SJCRH30 (cell line): ENCODE data around the gene DNAH10. TPM values are rescaled to one million over a fixed set of nuclear protein-coding genes. Genes with fewer than 3 reads are reported as not detected.

Source experiments
- DNase-seq, 2 experiments: peaks; one replicate each; pipeline ENCODE4 v3.0.0-alpha.2; 2015 to 2020
- H3K27ac ChIP-seq: fragments of 250-450 bp; sonication (Bioruptor Pico); 2 replicates; pipeline ENCODE4 v1.5.1; 2020; ENCODE audit warnings: mild to moderate bottlenecking, moderate library complexity
- H3K27me3 ChIP-seq: fragments of 250-450 bp; sonication (Bioruptor Pico); 2 replicates; pipeline ENCODE4 v1.5.1; 2020; ENCODE audit warnings: mild to moderate bottlenecking, moderate library complexity
- H3K36me3 ChIP-seq: fragments of 250-450 bp; sonication (Bioruptor Pico); 2 replicates; pipeline ENCODE4 v1.5.1; 2020; ENCODE audit warnings: mild to moderate bottlenecking, moderate library complexity
- H3K4me1 ChIP-seq: fragments of 250-450 bp; sonication (Bioruptor Pico); 2 replicates; pipeline ENCODE4 v1.5.1; 2020; ENCODE audit warnings: mild to moderate bottlenecking, moderate library complexity
- H3K4me3 ChIP-seq: fragments of 250-450 bp; sonication (Bioruptor Pico); 2 replicates; pipeline ENCODE4 v1.5.1; 2020; ENCODE audit warnings: mild to moderate bottlenecking, moderate library complexity
- H3K9me3 ChIP-seq: fragments of 250-450 bp; sonication (Bioruptor Pico); replicated peaks from 2 replicates; pipeline ENCODE4 v1.5.1; 2020; ENCODE audit warnings: mild to moderate bottlenecking, moderate library complexity
- total RNA-seq: library from RNA; depleted of rRNA; stranded (reverse); fragments of >200 nt; shearing (Covaris generic); gene quantifications from 2 replicates; pipeline ENCODE4 v1.2.3, GENCODE V29; 2014

DNAH10 gene
- total RNA-seq, 1 experiment from 2014 or later, result 5.6 TPM

DNA sequence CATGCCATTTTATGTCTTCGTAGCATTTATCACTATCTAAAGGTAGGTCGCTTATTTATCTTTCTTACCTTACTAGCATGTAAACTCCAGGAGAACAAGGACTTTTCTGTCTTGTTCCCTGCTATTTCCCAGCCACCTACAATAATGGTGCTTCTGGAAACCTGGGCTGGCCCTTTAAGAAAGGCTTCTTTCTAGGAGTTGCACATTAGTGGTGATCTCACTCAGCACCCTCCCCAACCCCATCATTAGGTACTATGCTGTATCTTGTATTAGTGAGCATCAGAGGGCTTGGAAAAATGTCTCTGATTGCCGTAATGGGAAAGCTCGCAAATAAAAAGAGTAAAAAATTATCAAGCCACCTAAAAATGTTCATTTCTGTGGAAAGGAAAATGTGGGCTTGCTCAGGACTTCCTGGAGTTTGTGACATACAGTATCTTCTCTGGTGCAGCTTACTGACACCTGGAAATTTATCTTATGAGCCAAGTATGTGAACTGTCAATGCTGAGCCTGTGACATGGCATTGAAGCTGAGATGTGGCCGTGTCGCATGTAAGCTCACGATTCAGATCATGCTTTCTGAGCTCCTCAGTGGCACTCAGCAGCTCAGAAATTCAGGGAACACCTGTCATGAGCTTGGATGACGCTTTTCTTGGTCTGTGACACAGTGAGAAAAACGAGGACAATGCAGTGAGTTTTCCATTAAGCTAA is 198.1 kb downstream of the DNAH10 start:
- no peak overlapping the region for H3K27ac ChIP-seq
- no peaks in the 10 kb centered on the region for H3K4me1 ChIP-seq
- no peak overlapping the region for H3K4me3 ChIP-seq
- H3K36me3 ChIP-seq, result no peaks in the 10 kb centered on the region
- no peaks in the 10 kb centered on the region for H3K27me3 ChIP-seq
- no peaks in the 10 kb centered on the region for H3K9me3 ChIP-seq
- no peak for DNase-seq

DNA sequence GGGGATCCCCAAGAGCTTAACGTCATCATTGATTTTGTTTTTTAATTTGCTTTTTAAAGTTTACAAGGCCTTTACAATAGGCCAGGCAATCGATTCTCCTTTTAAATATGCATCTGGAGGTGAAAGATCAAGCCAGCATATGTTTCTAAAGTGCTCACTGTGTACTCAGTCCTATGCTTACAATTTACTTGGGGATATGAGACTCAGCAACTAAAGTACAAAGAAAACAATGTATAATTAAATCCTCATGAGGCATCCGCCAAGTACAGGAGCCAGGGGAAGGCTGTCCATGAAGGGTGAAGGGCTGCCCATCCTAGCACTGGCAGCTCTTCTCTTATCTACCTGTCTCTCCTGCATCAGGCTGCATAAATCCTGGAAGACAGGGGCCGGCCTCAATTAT is 198.8 kb downstream of the DNAH10 start:
- Histone ChIP-seq H3K4me1 (no peaks in the 10 kb centered on the region), H3K9me3 (no peaks in the 10 kb centered on the region), H3K27me3 (no peaks in the 10 kb centered on the region), H3K27ac (no peak overlapping the region), H3K4me3 (no peak overlapping the region), H3K36me3 (no peaks in the 10 kb centered on the region)
- no peak for DNase-seq

DNA sequence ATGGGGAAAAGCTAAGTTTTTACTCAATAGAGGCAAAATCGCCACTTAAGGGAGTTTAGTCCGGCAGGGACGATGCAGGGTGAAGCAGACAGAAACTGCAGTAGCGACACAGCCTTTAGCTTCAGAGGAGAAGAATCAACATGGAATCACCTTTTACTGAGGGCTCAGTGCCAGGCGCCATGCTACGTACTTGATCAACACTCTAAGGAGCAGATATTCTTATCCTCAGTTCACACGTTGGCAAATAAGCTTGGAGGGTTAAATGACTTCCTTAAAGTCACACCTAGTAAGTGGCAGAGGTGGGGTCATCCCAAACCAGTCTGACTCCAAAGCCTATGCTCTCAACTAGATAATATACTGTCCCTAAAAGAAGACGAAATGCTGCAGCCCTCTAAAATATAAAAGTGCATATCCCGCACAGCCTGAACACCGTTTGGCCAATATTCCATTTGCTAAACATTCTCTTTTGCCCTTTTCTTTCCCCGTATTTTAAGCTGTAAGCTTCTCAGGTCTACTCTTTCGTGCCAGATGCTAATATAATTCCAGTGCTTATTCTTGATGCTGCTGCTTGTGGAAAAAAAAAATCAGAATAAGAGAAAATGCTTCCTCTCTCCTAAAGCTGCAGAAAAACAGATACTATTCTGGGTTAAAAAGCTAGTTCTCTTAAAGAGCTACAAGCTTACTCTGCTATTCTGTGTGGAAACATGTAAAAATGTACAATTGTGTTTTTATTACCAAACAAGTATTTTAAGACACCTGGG is 199.7 kb downstream of the DNAH10 start:
- DNase-seq, result no peak
- Histone ChIP-seq H3K27me3 (no peaks in the 10 kb centered on the region), H3K9me3 (no peaks in the 10 kb centered on the region), H3K27ac (no peak overlapping the region), H3K4me1 (no peaks in the 10 kb centered on the region), H3K4me3 (no peak overlapping the region), H3K36me3 (no peaks in the 10 kb centered on the region)

DNA sequence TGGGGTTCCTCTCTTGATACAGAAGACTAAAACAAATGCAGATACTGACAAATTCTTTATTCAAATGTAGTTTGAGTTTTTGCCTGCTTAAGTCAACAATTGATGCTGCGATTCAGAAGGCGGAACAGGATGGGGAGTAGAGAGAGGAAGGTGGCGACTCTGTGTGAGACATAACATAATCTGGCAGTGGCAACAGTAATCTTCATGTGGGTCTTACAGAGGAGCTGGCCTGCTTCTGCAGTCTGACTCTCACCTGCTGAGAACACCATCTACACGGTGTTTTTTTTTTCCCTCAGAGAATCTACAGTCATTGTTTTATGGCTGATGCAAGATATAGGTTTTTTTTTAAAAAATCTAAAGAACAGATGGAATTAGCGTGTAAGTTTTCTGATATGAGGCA is 200.4 kb downstream of the DNAH10 start:
- H3K9me3 ChIP-seq, result no peaks in the 10 kb centered on the region
- no peaks in the 10 kb centered on the region for H3K4me1 ChIP-seq
- no peak overlapping the region for H3K27ac ChIP-seq
- no peak for DNase-seq
- H3K36me3 ChIP-seq, result 0 out of 2 replicates have a peak, but pooled peaks cover under 1% of the 10 kb centered on the region
- H3K4me3 ChIP-seq, result no peak overlapping the region
- no peaks in the 10 kb centered on the region for H3K27me3 ChIP-seq

DNA sequence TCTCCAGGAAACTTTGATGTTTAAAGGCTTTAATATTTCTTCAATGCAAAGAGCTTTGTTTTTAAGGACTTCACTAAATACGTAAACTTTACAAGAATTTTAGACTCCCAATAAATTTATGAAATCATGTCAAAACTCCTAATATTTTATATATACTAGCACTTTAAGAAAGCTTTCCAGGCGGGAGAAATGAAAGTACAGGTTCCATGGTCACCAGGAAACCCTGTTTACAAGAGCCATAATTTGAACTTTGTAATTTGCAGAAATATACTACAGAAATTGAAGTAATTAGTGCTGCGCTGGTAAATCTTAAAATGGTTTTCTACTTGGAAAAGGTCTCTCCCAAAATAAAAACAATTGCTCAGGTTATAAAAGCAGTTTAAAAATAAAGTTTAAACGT is 201.7 kb downstream of the DNAH10 start:
- no peak for DNase-seq
- Histone ChIP-seq H3K27me3 (no peaks in the 10 kb centered on the region), H3K9me3 (no peaks in the 10 kb centered on the region), H3K27ac (no peak overlapping the region), H3K36me3 (0 out of 2 replicates have a peak, but pooled peaks cover 2% of the 10 kb centered on the region), H3K4me1 (no peaks in the 10 kb centered on the region), H3K4me3 (no peak overlapping the region)

DNA sequence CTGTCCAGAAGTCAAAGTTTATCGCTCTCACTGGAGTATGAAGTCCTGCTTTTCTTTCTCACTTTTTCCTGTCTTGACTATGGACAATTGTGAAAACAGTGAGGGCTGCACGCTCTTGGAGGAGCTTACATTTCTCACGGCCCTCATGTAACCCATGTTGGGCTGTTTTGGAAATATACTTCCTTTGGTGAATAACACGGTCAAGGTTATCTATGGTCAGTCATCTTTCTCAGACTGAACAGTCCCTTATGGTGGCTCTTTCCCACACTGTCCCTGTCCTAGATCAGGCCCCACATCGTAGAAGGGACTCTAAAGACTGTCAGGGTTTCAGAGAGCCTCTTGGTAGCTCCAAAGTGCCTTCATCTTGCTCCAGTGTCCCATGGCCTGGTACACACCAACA is 203.3 kb downstream of the DNAH10 start:
- 0 out of 2 replicates have a peak, but pooled peaks cover 2% of the 10 kb centered on the region for H3K36me3 ChIP-seq
- no peaks in the 10 kb centered on the region for H3K27me3 ChIP-seq
- no peaks in the 10 kb centered on the region for H3K9me3 ChIP-seq
- DNase-seq, result no peak
- no peak overlapping the region for H3K4me3 ChIP-seq
- H3K27ac ChIP-seq, result no peak overlapping the region
- no peaks in the 10 kb centered on the region for H3K4me1 ChIP-seq

DNA sequence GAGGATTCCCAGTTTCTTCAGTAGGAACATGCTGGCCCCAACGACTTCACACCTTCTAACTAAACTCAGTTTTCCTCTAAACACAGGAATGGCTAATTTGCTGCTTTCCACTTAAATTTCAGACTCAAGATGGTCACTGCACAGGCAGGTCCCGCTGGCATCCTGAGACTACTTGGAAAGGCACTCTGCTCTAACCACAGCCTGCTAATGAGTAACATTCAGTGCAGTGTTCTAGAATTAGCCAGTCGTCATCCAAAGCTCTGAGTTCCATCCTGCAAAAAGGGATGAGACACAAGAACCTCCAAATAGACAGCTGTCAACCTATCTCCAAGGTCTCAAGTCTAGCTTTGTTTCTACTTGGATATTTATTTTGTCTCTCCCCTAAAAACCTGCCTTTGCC is 204.5 kb downstream of the DNAH10 start:
- H3K4me1 ChIP-seq, result peaks cover 7% of the 10 kb centered on the region
- H3K4me3 ChIP-seq, result no peak overlapping the region
- no peaks in the 10 kb centered on the region for H3K9me3 ChIP-seq
- no peak overlapping the region for H3K27ac ChIP-seq
- H3K36me3 ChIP-seq, result 0 out of 2 replicates have a peak, but pooled peaks cover 2% of the 10 kb centered on the region
- H3K27me3 ChIP-seq, result no peaks in the 10 kb centered on the region
- no peak for DNase-seq

DNA sequence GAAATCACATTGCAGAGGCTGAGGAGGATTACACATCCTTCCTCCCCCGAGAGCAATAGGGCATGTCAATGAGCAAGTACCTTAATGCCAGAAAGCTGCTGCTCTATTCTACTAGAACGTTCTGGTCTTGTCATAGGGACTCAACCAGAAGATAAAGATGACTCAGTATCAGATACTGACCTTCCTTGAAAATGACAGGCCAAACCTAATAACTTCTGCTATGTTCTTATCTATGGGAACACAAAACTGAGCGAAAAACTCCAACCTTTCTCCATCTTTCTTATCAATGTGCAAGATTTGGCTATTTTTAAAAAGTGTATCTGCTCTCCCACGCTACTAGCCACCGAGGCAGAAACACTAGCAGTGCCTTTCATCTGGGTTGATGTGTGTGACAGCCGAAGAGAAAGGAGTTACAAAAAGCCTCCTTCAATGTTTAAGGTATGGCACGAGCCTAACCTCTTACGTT is 205.1 kb downstream of the DNAH10 start:
- no peak overlapping the region for H3K27ac ChIP-seq

DNA sequence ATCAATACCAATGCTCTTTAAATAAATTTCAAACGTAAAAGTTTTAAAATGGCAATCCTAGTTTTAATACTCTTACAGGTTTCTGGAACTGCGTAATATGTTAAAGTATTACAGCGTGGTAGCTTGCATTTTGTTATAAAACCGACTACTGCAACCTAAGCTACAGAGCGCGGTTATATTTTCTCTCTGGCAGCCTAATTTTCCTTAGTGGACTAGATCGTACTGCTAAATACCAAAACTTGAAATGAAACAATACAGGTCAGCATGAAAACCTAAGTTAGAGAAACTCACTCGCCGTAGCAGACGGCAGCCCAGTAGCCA is 209.3 kb downstream of the DNAH10 start:
- Histone ChIP-seq H3K27ac (no peak overlapping the region; the same call in 1 of the 2 replicates), H3K36me3 (peaks cover 10% of the 10 kb centered on the region; the same call in 1 of the 2 replicates), H3K4me1 (peaks cover 13% of the 10 kb centered on the region), H3K27me3 (no peaks in the 10 kb centered on the region), H3K4me3 (peak overlapping the region; percentile 82), H3K9me3 (no peaks in the 10 kb centered on the region)
- no peak for DNase-seq

More for the DNA sequence above, 205.1 kb downstream of the DNAH10 start:
- H3K4me1 ChIP-seq, result peaks cover 8% of the 10 kb centered on the region
- no peak for DNase-seq
- H3K27me3 ChIP-seq, result no peaks in the 10 kb centered on the region
- no peak overlapping the region for H3K4me3 ChIP-seq
- H3K36me3 ChIP-seq, result 0 out of 2 replicates have a peak, but pooled peaks cover 2% of the 10 kb centered on the region
- no peaks in the 10 kb centered on the region for H3K9me3 ChIP-seq

DNA sequence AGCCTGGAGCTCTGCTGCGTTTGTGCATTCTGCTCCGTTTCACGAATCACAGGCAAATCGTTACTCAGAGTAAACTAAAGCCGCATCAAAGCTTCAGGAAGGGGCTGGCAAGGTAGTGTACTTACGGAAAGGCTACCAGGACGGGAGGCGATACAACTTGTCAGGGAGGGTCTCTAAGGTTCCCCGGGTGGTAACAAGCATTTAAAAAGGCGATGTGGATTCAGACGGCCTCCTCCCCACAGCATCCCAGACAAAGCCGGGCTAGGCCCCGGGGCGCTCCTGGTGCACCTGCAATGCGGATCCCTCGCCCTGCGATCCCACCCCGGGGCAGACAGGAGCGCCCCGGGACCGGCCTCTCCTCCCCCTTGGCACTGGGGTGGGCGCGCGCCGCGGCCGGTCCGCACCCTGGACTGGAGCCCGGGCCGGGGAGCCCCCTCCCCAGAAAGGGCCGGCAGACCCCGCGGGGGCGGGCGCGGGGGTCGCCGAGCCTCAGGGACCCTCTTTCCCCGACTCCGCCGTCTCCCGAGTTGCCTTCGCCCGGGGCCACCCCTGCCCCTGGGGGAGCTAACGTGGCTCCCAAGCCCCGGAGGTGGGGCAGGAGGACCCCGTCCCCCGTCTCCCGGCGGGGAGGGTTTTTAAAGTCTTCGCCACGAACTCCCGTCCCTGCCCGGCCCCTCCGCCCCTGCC is 209.8 kb downstream of the DNAH10 start:
- Histone ChIP-seq H3K36me3 (peaks cover 10% of the 10 kb centered on the region; the same call in 1 of the 2 replicates), H3K4me3 (peak overlapping the region; percentile 82), H3K9me3 (no peaks in the 10 kb centered on the region), H3K4me1 (peaks cover 13% of the 10 kb centered on the region), H3K27me3 (no peaks in the 10 kb centered on the region), H3K27ac (no peak overlapping the region; the same call in 1 of the 2 replicates)
- peak; percentile 14 to 49 for DNase-seq

DNA sequence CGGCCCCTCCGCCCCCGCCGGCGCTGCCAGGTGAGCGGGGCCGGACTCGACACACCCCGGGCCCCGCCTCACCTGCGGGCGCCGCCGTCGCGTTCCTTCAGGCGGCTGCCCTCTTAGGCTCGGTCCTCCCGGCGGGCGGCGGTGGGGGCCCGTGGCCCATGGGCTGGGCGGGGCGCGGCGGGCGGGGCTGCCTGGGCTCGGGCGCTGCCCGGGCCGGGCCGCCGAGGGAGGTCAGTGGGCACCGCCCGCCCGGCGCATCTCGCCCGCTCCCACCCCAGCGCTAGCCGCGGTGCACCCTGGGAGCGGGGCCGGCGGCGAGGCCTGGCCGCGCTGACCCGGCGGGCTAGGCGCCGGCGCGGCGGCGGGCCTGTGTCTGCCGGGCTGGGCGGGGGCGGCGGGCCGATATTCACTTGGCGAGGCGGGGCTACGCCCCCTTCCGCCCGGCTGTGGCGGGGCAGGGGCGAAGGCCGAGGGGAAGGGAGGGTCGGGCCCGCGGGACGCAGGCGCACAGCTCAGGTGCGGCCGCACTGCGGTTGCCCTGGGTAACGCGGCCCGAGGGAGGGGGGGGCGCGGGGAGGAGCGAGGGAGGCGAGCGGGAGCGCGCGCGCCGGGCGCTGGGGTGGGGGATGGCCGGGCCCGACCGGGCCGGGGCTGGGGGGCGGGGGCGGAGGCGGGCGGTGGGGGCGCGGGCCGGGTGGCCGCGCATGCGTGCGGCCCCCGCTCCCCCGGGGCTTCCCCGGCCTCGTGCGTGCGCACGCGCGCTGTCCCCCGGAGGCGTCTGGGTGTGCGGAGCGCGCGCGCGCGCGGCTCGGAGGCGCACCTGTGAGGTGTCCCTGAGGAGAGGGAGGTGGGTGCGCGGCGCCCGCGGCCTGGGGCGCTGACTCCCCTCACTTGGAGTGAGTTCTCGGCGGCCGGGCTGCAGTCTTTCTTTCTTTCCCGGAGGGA is 210.6 kb downstream of the DNAH10 start, which contains the start of the genes CCDC92 and ZNF664:
Gene CCDC92, minus strand, starts transcription at position 375 of the 945 bp plus-strand sequence. CDS start 28,526 bp downstream, outside the sequence.
Gene ZNF664, plus strand, starts transcription at position 759 of the 945 bp plus-strand sequence. CDS start 38,930 bp downstream, outside the sequence.
- Histone ChIP-seq H3K36me3 (peaks cover 10% of the 10 kb centered on the region), H3K27me3 (no peaks in the 10 kb centered on the region), H3K4me1 (peaks cover 13% of the 10 kb centered on the region), H3K9me3 (no peaks in the 10 kb centered on the region), H3K4me3 (peak within 1 kb of the TSS; percentile 82), H3K27ac (peak within 1 kb of the TSS; percentile 31; the same call in 1 of the 2 replicates)
- DNase-seq, result peak; percentile 93

DNA sequence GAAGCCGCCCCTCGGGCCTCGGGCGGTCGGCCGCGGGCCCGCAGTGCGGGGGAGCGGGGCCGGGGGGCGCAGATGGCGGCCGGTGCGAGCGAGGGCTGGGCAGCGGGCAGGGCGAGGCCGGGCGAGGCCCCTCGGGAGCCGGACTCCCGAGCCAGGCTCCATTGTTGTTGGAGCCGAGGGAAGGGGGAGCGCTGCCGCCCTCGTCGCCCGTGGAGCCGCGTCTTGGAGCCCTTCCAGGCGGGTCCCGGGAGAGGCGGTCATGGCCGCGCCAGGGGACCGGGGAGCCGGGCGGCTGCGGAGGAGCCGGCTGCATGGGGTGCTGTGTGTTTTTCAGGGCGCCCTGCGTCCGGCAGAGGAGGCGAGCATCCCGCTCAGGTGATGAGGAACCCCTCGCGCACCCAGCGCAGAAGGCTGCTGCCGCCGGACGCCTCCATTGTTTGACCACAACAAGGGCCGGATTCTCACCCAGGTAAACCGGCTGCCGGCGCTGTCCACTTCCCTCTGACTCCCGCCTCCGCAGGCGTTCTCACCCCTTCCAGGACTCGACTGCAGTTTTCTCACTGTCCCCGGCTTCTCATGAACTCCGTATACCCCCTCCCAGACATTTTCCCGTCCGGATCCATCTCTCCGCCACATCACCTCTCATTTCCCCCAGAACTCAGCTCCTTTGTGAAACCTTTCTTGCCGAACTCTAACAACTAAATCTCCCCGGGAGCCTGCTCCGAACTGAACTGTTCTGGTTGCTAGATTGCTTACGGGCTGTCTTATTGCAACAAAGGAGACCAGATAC is 211.6 kb downstream of the DNAH10 start:
- DNase-seq, result peak; percentile 26 to 54
- Histone ChIP-seq H3K4me3 (peak overlapping the region; percentile 82), H3K27ac (peak overlapping the region; percentile 31; the same call in 1 of the 2 replicates), H3K9me3 (no peaks in the 10 kb centered on the region), H3K4me1 (peaks cover 13% of the 10 kb centered on the region), H3K36me3 (peaks cover 13% of the 10 kb centered on the region), H3K27me3 (no peaks in the 10 kb centered on the region)

DNA sequence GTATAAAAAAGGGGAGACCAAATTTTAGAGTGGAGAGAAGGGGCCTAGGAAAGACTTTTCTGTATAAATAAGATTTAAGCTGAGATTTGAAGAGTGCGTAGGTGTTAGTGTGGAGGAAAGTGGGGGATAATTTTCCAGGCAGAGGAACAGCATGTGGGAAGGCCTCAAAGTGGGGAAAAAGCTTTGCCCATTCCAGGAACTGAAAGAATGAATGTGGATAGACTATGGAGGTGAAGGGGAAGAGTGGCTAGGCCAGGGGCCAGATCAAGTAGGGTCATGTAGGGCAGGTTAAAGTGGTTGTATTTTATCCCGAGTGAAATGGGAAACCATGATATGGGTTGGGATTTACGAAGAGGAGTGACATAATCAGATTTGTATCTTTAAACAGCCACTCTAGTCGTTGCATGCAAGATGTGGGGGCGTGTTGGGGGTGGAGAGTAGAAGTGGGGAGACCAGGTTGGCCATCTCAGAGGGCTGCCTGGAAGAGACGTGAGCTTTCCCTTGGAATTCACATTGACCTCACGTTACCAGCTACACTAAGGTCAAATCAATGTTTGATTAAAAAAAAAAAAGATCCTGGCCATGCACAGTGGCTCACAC is 214.2 kb downstream of the DNAH10 start:
- peaks cover 8% of the 10 kb centered on the region for H3K4me1 ChIP-seq
- no peaks in the 10 kb centered on the region for H3K27me3 ChIP-seq
- no peak overlapping the region for H3K27ac ChIP-seq
- DNase-seq, result no peak
- no peak overlapping the region for H3K4me3 ChIP-seq
- no peaks in the 10 kb centered on the region for H3K9me3 ChIP-seq
- peaks cover 16% of the 10 kb centered on the region for H3K36me3 ChIP-seq
